Right lobe of liver (tissue), 6 donors: Measurements from ENCODE around the gene RASSF7. TPM values are rescaled to one million over a fixed set of nuclear protein-coding genes. Genes with fewer than 3 reads are reported as not detected.
A peak's percentile ranks its signal among the peaks of the same experiment; 100 is the strongest.

Source experiments
- ATAC-seq, 4 donors: fragments of 200-7000 bp; cut with Tn5 transposase; one replicate each; pipeline ENCODE4 v1.9.1; 2020; ENCODE audit warnings: mild to moderate bottlenecking in 4 of 4, moderate library complexity in 4 of 4
- DNase-seq, 3 donors: peaks; one replicate each; pipeline ENCODE4 v3.0.0-alpha.2; 2020
- H3K27ac ChIP-seq, 3 donors: fragments of 200-600 bp; one replicate each; pipeline ENCODE4 v1.8.0; 2022
- H3K27me3 ChIP-seq, 2 donors: fragments of 200-600 bp; one replicate each; pipeline ENCODE4 v1.8.0; 2022
- H3K36me3 ChIP-seq, 4 donors: fragments of 200-600 bp; sonication (generic) in 1 of 4; one replicate each; pipeline versions ENCODE4 v1.5.1 to v1.8.0; 2017 to 2022; ENCODE audit warnings: control low read depth in 1 of 4
- H3K4me1 ChIP-seq, 4 donors: fragments of 200-600 bp; sonication (generic) in 1 of 4; one replicate each; pipeline versions ENCODE4 v1.5.1 to v1.8.0; 2017 to 2022; ENCODE audit warnings: control low read depth in 1 of 4
- H3K4me3 ChIP-seq, 3 donors: fragments of 200-600 bp; one replicate each; pipeline ENCODE4 v1.8.0; 2022
- H3K9me3 ChIP-seq, 4 donors: fragments of 200-600 bp; sonication (generic) in 1 of 4; one replicate each; pipeline versions ENCODE4 v1.5.1 to v1.8.0; 2017 to 2022; ENCODE audit warnings: control low read depth in 1 of 4
- CTCF ChIP-seq, 4 donors: fragments of 200-600 bp in 3 of 4; fragments of 450-650 bp in 1 of 4; IDR thresholded peaks; one replicate each; pipeline versions ENCODE4 v1.5.1 to v1.8.0; 2016 to 2022; ENCODE audit warnings: antibody characterized with exemption in 4 of 4, mild to moderate bottlenecking in 2 of 4
- POLR2A ChIP-seq: fragments of 450-650 bp; IDR thresholded peaks from one replicate; pipeline ENCODE4 v1.6.1; 2017; ENCODE audit warnings: antibody characterized with exemption, mild to moderate bottlenecking
- WGBS: methylation state at CpG from one replicate; pipeline ENCODE4 v1.1.6; 2018; ENCODE audit warnings: low coverage, low lambda C conversion rate; ENCODE audit not compliant: insufficient coverage; ENCODE audit errors: missing lambda C conversion rate; 5-methylcytosine and 5-hydroxymethylcytosine counted together
- intact Hi-C, 2 donors: fragments of 100-400 bp; cut with DNase I; formaldehyde crosslinking; loops; one replicate each; pipeline versions ENCODE4 v1.11.2 to v1.14.1; 2022
- total RNA-seq, 6 experiments: library from RNA; depleted of rRNA in 2 of 6; stranded (reverse); fragments of >200 nt in 2 of 6; fragmentation: NEBNext Ultra II Directional in 3 of 6; extraction: Animal tissue kit (Norgen Biotek cat#: 25700) in 3 of 6; gene quantifications; one replicate each; pipeline versions ENCODE4 v1.1.0 to v1.2.4, GENCODE V29; 2016 to 2023
- donor health status: DM: no; HTN: yes; CAD: no.
- donor health status: DM: no; HTN: no; CAD: no.
- donor health status: DM: no; HTN: no; CAD: no.
- donor health status: DM: no; HTN: yes; CAD: no.
- donor health status: DM: no; HTN: yes; CAD: no.

RASSF7 gene
- total RNA-seq, 6 experiments from 2014 or later: 20.5 to 61.1 (median 39.5) TPM

GRCh38 chr11:574632-575312 is 14.0 kb downstream of the RASSF7 start:
- peak overlapping the region; percentile 71 to 76 (median 74) for H3K4me3 ChIP-seq
- no peaks in the 10 kb centered on the region for H3K36me3 ChIP-seq
- H3K27ac ChIP-seq: no peak overlapping the region
- ATAC-seq (no peak), DNase-seq (no peak)
- H3K27me3 ChIP-seq: no peaks in the 10 kb centered on the region
- no peaks in the 10 kb centered on the region for H3K9me3 ChIP-seq
- peaks cover 2 to 48% (median 16%) of the 10 kb centered on the region in 4 donors for H3K4me1 ChIP-seq
- intact Hi-C loops: no loop called here
- TF ChIP-seq POLR2A (no peak), CTCF (IDR thresholded peaks at IDR 0.05) (no peak)
- WGBS: 35% methylated on average over 12 of the region's 25 CpGs

GRCh38 chr11:575313-575995 is 14.7 kb downstream of the RASSF7 start:
- Histone ChIP-seq H3K27me3 (no peaks in the 10 kb centered on the region), H3K36me3 (no peaks in the 10 kb centered on the region), H3K4me1 (peaks cover 2 to 54% (median 20%) of the 10 kb centered on the region in 4 donors), H3K4me3 (peak overlapping the region; percentile 71 to 76 (median 74)), H3K9me3 (no peaks in the 10 kb centered on the region), H3K27ac (peak overlapping the region in 1 of 3 donors; percentile 25)
- WGBS: 0% methylated on average over 8 of the region's 81 CpGs
- intact Hi-C loops: no loop called here
- TF ChIP-seq POLR2A (peak; percentile 24), CTCF (IDR thresholded peaks at IDR 0.05) (no peak)
- DNase-seq: no peak
- ATAC-seq: peak in 2 of 4 donors; percentile 64 to 74

- ATAC-seq (peak; percentile 86 to 91 (median 86)), DNase-seq (peak; percentile 97 to 98 (median 98))
- no peaks in the 10 kb centered on the region for H3K36me3 ChIP-seq
- TF ChIP-seq POLR2A: peak; percentile 88
- no peak for TF ChIP-seq CTCF (IDR thresholded peaks at IDR 0.05)
- H3K4me3 ChIP-seq: peak within 1 kb of the TSS; percentile 85 to 95 (median 95)
- intact Hi-C loops: no loop called here
- no CpG with 5 or more reads among the region's 99 CpGs for WGBS
- peak within 1 kb of the TSS; percentile 95 to 98 (median 95) for H3K27ac ChIP-seq
- peaks cover 2 to 59% (median 23%) of the 10 kb centered on the region in 4 donors for H3K4me1 ChIP-seq
- H3K9me3 ChIP-seq: no peaks in the 10 kb centered on the region
- no peaks in the 10 kb centered on the region for H3K27me3 ChIP-seq
Measured at GRCh38 chr11:575996-576768, 15.4 kb downstream of the RASSF7 start, which contains the start of gene PHRF1. PHRF1 (plus strand) TSS chr11:576470; CDS start chr11:581513, 5,043 bp downstream.

- peak overlapping the region; percentile 40 to 98 (median 43) for H3K27ac ChIP-seq
- WGBS: 0% methylated on average over 15 of the region's 48 CpGs
- peak overlapping the region; percentile 85 to 95 (median 95) for H3K4me3 ChIP-seq
- H3K9me3 ChIP-seq: no peaks in the 10 kb centered on the region
- ATAC-seq (no peak), DNase-seq (peak; percentile 39 to 59 (median 56))
- TF ChIP-seq POLR2A: no peak
- TF ChIP-seq CTCF (IDR thresholded peaks at IDR 0.05): no peak
- intact Hi-C loops: no loop called here
- H3K27me3 ChIP-seq: no peaks in the 10 kb centered on the region
- H3K4me1 ChIP-seq: peaks cover 2 to 65% (median 24%) of the 10 kb centered on the region in 4 donors
- H3K36me3 ChIP-seq: peaks cover 0 to 3% (median 2%) of the 10 kb centered on the region in 4 donors
Measured at GRCh38 chr11:576811-577610, 16.2 kb downstream of the RASSF7 start.
